Bone marrow (tissue), 2 donors: ENCODE measurements around the gene TBCK.

Experiments used
- DNase-seq, 2 donors: peaks; one replicate each; lab custom pipeline; 2025; lab: John Stamatoyannopoulos, UW

The TBCK gene

GRCh38 chr4:106286611-106287010 is 29.4 kb downstream of the TBCK start:
- DNase-seq: no peak

- DNase-seq: no peak
These were observed 31.8 kb downstream of the TBCK start for GRCh38 chr4:106284227-106284626.

DNA sequence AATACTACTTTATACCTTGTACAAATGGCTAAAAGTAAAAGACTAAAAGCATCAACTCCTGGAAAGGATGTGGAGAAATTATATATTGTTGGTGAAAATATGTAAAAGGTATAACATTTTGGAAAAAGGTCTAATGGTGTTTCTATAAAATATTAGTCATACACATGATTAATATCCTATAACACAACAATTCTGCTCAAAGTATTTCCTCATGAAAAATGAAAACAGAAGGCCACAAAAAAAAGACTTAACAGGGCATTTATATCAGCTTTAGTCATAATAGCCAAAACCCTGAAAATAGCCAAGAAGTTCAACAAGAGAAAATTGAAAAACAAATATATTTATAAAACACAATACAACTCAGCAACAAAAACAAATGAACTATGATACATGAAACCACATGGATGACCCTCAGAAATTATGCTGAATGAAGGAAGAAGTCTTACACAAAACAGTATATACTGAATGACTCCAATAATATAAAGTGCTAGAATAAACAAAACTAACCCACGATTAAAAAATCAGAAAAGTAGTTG is 38.8 kb downstream of the TBCK start:
- no peak for DNase-seq

- no peak for DNase-seq
These were observed 42.2 kb downstream of the TBCK start for GRCh38 chr4:106273831-106274230.

- no peak for DNase-seq
These were observed 45.3 kb downstream of the TBCK start for GRCh38 chr4:106270736-106271135.

GRCh38 chr4:106269711-106270110 is 46.3 kb downstream of the TBCK start:
- DNase-seq: no peak

DNA sequence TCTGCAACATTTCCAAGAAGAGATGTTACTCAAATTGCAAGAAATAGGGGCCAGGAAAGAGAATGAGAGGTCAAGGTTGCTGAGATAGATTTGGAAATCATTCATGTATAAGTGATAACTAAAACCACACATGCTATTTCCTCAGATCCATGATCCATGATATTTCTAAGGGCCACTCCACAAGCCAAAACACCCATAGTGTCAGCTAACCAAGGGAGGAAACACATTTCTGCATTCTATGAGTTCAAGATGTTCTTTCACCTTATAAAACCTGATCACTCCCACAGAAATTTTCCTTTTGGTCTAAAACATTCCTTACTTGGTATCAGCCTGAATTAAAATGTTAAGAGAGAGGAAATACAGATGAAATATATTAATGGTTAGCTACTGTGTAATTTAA is 47.2 kb downstream of the TBCK start:
- no peak for DNase-seq

GRCh38 chr4:106266201-106266600 is 49.8 kb downstream of the TBCK start:
- peak in 1 of 2 donors; percentile 34 for DNase-seq

DNA sequence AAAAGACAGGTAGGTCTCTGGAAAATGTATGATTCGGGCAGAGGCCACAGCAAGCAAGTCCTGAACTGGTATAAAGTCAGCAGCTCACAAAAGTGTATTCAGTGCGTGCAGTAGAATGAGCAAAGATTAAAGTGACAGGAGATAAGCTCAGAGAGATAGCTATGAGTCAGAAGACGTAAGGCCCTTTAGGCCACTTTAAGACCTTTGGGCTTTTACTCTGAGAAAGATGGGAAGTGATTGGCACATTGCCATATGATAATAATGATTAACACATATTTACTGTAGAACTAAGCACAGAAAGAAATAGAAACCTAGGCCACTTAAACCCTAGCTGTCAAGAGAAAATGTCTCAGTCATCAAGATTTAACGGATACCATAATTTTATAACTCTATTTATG is 51.7 kb downstream of the TBCK start:
- no peak for DNase-seq

GRCh38 chr4:106263594-106264330 is 52.2 kb downstream of the TBCK start:
- no peak for DNase-seq

DNA sequence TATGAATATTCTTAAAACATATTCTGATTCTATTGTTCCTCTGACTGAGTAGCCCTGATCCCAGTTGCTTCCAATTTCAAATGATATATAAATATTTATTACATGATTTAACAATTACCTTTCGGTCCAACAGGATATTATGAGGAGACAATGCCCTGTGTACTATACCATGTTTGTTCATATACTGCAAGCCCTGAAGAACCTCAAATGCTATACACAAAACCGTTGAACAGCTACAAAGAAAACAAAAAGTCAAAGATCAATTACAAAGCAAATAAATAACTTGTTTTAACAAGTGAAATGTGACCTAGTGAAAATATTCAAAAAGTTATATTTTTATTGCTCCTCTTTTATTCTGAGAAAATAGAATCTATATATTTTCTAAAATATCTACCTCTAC is 54.0 kb downstream of the TBCK start:
- DNase-seq: no peak

DNA sequence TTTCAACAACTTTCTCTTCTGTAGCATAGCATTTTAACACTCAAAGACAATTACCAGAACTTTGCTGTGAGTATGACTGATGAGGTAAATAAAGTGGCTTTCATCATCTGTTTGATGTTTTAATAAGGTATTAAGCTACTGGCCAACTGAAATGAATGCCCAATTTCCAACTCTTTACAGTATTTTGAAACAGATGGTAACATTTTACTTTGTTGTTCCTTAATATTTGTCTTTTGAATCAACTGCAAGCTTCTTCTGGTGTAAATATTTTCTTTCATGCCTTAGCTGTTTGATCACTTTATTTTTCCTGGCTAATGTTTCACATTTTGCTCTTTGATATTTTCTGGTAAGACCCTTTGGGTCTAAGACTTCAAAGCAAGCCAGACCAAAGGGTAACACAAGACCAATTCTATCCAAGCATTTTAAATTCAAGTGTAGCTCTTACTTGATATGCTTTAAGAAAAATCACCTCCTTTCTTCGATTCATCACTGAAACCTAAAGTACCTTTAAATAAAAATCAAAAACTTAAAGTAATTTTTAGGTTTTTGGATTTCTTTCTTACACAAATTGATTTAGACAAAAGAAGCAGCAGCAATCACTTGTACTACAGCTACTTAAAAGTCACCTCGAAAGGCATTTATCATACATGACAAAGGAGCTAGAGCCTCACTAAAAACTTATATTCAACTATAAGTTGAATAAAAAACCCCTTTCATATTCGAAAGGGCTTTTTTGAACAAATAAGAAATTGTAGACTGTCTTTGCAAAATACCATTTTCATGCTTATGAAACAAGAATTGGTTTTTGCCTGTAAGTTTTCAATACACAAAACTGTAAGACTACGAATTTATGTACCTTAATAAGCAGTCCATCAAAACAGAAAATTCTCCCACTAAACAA is 57.6 kb downstream of the TBCK start:
- no peak for DNase-seq

- no peak for DNase-seq
These were observed 59.8 kb downstream of the TBCK start for GRCh38 chr4:106256190-106256589.

- no peak for DNase-seq
These were observed 60.8 kb downstream of the TBCK start for GRCh38 chr4:106255195-106255594.

DNA sequence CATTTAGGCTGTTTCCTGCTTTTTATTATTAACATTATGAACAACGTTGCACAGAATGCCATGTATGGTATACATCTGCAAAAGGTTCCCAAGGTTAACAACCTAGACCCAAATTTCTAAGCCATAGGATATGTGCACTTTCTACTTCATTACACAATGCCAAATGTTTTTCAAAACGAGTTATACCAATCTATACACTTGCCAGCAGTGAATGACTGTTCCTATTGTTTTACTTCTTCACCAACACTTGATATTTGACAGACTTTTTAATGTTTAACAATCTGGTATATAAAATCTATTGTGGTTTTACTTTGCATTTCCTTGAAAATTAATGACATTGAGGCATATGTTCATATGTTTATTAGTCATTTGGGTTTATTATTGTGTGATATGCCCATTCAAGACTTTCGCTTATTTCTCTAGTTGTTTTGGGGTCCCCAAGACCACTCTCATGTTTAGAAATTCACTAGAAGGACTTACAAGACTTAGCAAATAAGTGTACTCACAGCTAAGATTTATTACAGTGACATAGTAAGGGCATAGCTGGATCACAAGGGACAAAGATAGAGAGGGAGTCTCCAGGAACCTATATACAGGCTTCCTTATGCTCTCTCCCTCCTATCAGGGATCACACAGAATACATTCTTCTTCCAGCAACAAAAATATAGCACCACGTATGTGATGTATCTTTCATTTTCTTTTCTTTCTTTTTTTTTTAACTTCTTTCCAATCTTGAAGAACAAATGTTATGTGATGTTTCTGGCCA is 62.5 kb downstream of the TBCK start:
- DNase-seq: no peak

GRCh38 chr4:106247600-106247999 is 68.4 kb downstream of the TBCK start:
- no peak for DNase-seq

DNA sequence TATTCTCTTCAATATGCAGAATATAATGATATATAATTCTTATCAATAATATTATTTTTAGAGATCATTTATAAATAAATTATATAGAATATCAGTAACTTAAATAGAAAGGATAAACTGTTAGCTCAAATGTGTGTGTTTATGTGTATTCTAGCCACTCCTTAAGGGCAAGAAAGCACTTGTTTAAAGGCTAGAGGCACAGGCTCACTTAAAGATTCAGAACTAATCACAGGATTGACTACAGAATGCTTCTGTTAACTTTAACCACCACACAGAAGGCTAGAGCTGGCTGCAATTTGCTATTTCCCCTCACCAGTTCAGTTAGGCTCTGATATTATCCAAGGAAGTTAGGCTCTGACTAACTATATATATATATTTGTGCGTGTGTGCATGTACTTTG is 69.6 kb downstream of the TBCK start:
- no peak for DNase-seq

DNA sequence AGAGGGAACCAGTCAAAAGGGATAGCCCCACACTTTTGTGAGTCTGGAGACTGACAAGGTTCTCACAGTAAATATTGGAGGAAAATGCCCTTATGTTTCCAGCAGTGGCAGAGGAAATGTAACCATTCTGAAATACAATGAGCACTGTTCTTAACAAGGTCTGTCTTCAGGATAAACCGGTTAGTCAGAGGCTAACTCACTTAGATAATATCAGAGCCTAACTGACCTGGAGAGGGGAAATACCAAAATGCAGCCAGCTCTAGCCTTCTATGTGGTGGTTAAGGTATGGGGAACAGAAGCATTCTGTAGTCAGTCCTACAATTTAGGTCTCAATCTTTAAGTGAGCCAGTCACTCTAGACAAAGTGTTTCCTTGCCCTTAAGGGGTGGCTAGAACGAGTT is 70.8 kb downstream of the TBCK start:
- DNase-seq: no peak

- no peak for DNase-seq
These were observed 75.3 kb downstream of the TBCK start for GRCh38 chr4:106240699-106241098.

DNA sequence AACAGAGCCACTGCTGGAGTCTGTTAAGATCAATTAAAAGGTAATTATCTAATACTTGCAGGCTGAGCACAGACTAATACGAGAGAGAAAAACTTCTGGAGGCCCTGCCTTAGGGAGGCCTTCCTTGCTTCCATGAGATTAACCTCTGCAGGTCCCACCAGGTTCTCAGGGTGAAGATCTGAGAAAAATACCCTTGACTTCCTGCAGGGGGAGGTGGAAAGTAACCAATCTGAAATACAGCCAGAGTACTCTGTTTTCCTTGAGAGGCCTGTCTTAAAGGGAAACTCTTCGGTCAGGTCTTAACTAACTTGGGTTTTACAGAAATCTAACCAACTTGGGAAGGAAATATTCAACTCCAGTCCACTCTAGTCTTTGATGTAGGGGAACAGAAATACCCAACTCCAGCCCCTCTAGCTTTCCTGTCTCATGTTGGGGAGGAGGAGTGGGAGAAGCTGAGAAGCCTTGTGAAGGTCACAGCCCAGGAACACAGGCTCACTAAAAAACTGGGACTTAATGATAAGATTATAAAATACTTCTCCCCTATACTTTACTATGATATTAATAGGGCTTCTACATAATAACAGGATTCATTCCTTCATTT is 77.1 kb downstream of the TBCK start:
- no peak for DNase-seq

GRCh38 chr4:106231931-106232330 is 84.1 kb downstream of the TBCK start:
- no peak for DNase-seq

GRCh38 chr4:106222548-106222947 is 93.5 kb downstream of the TBCK start:
- no peak for DNase-seq
